ENCODE results near the gene FOXP1.

DNA sequence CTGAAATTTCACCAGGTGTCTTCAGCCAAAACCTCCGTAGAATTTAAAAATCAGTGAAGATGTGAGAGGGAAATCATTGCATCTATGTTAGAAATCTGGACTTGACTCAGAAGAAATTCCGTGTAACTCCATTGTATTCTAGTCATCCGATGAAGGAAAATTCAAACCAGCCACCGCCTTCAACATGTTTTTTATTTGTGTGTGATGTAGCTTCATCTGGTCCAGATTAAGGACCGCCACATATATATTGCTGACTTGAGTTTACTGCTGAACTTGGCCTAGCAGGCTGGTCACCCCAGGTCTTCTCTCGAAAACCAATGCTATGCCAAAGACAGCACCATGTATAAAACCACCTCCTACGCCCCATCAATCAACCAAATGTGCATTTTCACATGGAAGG is 120.9 kb downstream of the FOXP1 start:
- TF ChIP-seq POU2F2 (IDR thresholded peaks at IDR 0.05; ENCODE audit: low read depth, low read length) = no peak
- no peak for TF ChIP-seq POLR2AphosphoS5 (IDR thresholded peaks at IDR 0.05; ENCODE audit: low read depth, low read length)
- no peak for TF ChIP-seq TAF1 (IDR thresholded peaks at IDR 0.05; ENCODE audit: low read depth, low read length)
- no peak for TF ChIP-seq POLR2A (IDR thresholded peaks at IDR 0.05; ENCODE audit: low read depth, low read length)
- no peak for TF ChIP-seq SPI1 (IDR thresholded peaks at IDR 0.05; ENCODE audit: low read depth, low read length)
